Loucy (cell line): ENCODE measurements around the gene DHRS11.

Experiments
- H2AFZ ChIP-seq: fragments of 200-600 bp; sonication (generic); 2 replicates; pipeline ENCODE4 v1.6.0; 2016; ENCODE audit warnings: antibody characterized with exemption, mild to moderate bottlenecking, low read length, moderate library complexity
- H3F3A ChIP-seq: fragments of 200-600 bp; 2 replicates; pipeline ENCODE4 v1.6.0; 2016; ENCODE audit warnings: antibody characterized with exemption, low read depth, mild to moderate bottlenecking
- H3K27me3 ChIP-seq: fragments of 200-600 bp; sonication (generic); 2 replicates; pipeline ENCODE4 v1.6.1; 2014; ENCODE audit warnings: low read length, mild to moderate bottlenecking; ENCODE audit not compliant: insufficient read depth, poor library complexity, severe bottlenecking
- H3K36me3 ChIP-seq: fragments of 200-600 bp; sonication (generic); 2 replicates; pipeline ENCODE4 v1.6.1; 2016; ENCODE audit warnings: low read length; ENCODE audit not compliant: insufficient read depth
- H3K4me1 ChIP-seq: fragments of 200-600 bp; sonication (generic); 2 replicates; pipeline ENCODE4 v1.5.1; 2014; ENCODE audit warnings: low read length, mild to moderate bottlenecking; ENCODE audit not compliant: insufficient read depth, poor library complexity, severe bottlenecking
- H3K4me2 ChIP-seq: fragments of 200-600 bp; sonication (generic); 2 replicates; pipeline ENCODE4 v1.6.0; 2014; ENCODE audit warnings: antibody characterized with exemption, low read length, low read depth, mild to moderate bottlenecking; ENCODE audit not compliant: poor library complexity, severe bottlenecking
- H3K4me3 ChIP-seq: fragments of 200-600 bp; sonication (generic); 2 replicates; pipeline ENCODE4 v1.5.1; 2014; ENCODE audit warnings: low read length, mild to moderate bottlenecking, mixed read lengths; ENCODE audit not compliant: poor library complexity, severe bottlenecking
- H3K79me2 ChIP-seq: fragments of 200-600 bp; sonication (generic); 2 replicates; pipeline ENCODE4 v1.6.1; 2014; ENCODE audit warnings: low read length; ENCODE audit not compliant: insufficient read depth
- H3K9ac ChIP-seq: fragments of 200-600 bp; sonication (generic); 2 replicates; pipeline ENCODE4 v1.6.0; 2014; ENCODE audit warnings: mild to moderate bottlenecking, low read depth, low read length, moderate library complexity; ENCODE audit not compliant: poor library complexity, severe bottlenecking
- H3K9me2 ChIP-seq: fragments of 200-600 bp; sonication (generic); replicated peaks from 2 replicates; pipeline ENCODE4 v1.6.1; 2016; ENCODE audit warnings: low read depth, low read length, mixed read lengths
- H3K9me3 ChIP-seq: fragments of 200-600 bp; sonication (generic); 2 replicates; pipeline ENCODE4 v1.6.1; 2014; ENCODE audit warnings: mild to moderate bottlenecking, antibody characterized with exemption, low read length, low read depth; ENCODE audit not compliant: insufficient read depth
- H4K20me1 ChIP-seq: fragments of 200-600 bp; sonication (generic); 2 replicates; pipeline ENCODE4 v1.6.0; 2014; ENCODE audit warnings: antibody characterized with exemption, low read length, mild to moderate bottlenecking; ENCODE audit not compliant: insufficient read depth, poor library complexity, severe bottlenecking
- EZH2phosphoT487 ChIP-seq: fragments of 200-600 bp; IDR thresholded peaks from 2 replicates; pipeline ENCODE4 v1.6.1; 2018; ENCODE audit warnings: antibody characterized with exemption, mild to moderate bottlenecking, moderate library complexity, borderline replicate concordance
- TF ChIP-seq, protein P1 (sequence below): fragments of 200-600 bp; sonication (generic); conservative IDR thresholded peaks from 2 replicates; pipeline ENCODE4 v1.5.1; 2014; ENCODE audit warnings: mild to moderate bottlenecking, antibody characterized with exemption, low read length

DHRS11 gene

DNA sequence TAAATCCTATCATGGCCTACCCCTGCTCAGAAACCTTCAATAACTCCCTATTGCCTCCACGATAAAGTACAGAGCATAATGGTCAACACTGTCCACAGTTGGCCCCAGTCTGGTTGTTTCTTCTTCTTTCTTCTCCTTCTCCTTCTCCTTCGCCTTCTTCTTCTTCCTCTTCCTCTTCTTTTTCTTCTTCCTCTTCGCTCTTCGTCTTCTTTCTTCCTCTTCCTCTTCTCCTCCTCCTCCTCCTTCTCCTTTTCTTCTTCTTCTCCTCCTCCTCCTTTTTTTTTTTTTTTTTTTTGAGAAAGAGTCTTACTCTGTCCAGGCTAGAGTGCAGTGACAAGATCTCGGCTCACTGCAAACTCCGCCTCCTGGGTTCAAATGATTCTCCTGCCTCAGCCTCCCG, 33.5 kb downstream of the DHRS11 start:
- H3K4me3 ChIP-seq: no peak overlapping the region
- no peak overlapping the region for H2AFZ ChIP-seq
- no peaks in the 10 kb centered on the region for H3K9me3 ChIP-seq
- no peaks in the 10 kb centered on the region for H4K20me1 ChIP-seq
- H3K9ac ChIP-seq: no peak overlapping the region
- H3K4me1 ChIP-seq: no peaks in the 10 kb centered on the region
- no peaks in the 10 kb centered on the region for H3F3A ChIP-seq
- TF ChIP-seq, protein P1, sequence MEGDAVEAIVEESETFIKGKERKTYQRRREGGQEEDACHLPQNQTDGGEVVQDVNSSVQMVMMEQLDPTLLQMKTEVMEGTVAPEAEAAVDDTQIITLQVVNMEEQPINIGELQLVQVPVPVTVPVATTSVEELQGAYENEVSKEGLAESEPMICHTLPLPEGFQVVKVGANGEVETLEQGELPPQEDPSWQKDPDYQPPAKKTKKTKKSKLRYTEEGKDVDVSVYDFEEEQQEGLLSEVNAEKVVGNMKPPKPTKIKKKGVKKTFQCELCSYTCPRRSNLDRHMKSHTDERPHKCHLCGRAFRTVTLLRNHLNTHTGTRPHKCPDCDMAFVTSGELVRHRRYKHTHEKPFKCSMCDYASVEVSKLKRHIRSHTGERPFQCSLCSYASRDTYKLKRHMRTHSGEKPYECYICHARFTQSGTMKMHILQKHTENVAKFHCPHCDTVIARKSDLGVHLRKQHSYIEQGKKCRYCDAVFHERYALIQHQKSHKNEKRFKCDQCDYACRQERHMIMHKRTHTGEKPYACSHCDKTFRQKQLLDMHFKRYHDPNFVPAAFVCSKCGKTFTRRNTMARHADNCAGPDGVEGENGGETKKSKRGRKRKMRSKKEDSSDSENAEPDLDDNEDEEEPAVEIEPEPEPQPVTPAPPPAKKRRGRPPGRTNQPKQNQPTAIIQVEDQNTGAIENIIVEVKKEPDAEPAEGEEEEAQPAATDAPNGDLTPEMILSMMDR: no peak
- TF ChIP-seq EZH2phosphoT487: no peak
- H3K4me2 ChIP-seq: no peak overlapping the region
- no peaks in the 10 kb centered on the region for H3K27me3 ChIP-seq
- no peaks in the 10 kb centered on the region for H3K9me2 ChIP-seq
- H3K79me2 ChIP-seq: no peaks in the 10 kb centered on the region
- no peaks in the 10 kb centered on the region for H3K36me3 ChIP-seq

DNA sequence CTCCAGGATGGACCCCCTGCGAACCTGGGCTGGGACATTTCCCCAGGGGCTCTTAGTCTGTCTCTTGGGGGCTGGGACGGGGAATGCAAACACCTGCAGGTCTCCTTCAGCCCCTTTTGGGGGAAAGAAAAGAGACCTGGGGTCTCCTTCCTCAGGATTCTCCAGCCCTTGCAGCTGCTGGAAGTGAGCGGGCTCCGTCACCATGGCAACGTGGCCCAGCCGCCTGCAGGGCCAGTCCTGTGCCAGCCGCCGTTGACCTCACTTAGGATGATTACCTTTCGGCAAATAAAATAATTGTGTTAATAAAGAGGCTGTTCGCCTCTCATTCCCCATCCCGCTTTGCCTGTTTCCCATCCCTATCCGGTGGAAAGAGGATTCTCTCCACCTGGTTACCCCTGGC, 35.4 kb downstream of the DHRS11 start:
- Histone ChIP-seq H3K9me3 (no peaks in the 10 kb centered on the region), H3K4me1 (no peaks in the 10 kb centered on the region), H4K20me1 (no peaks in the 10 kb centered on the region), H3K4me3 (no peak overlapping the region), H2AFZ (no peak overlapping the region), H3K9me2 (no peaks in the 10 kb centered on the region), H3K36me3 (no peaks in the 10 kb centered on the region), H3F3A (no peaks in the 10 kb centered on the region), H3K27me3 (no peaks in the 10 kb centered on the region), H3K4me2 (no peak overlapping the region), H3K9ac (no peak overlapping the region), H3K79me2 (no peaks in the 10 kb centered on the region)
- no peak for TF ChIP-seq EZH2phosphoT487
- TF ChIP-seq, protein P1: no peak

DNA sequence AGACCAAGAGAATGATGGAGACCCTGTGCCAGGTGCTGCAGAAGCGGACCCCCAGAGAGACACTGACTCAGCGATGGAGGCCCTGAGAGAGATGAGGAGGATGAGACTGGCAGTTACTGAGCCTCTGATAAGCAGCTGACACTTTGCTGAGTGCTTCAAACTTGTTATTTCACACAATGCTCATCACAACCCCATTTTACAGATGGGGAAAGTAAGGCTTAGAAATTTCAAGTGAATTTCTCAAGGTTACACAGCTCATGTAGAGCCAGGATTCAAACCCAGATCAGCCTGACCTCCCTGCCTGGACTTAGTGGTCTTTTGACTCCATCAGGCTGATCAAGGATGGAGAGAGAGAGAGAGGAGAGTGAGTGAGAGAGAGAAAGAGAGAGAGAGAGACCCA, 36.9 kb downstream of the DHRS11 start:
- no peaks in the 10 kb centered on the region for H3K9me2 ChIP-seq
- H3K27me3 ChIP-seq: no peaks in the 10 kb centered on the region
- H3K4me1 ChIP-seq: no peaks in the 10 kb centered on the region
- no peak overlapping the region for H2AFZ ChIP-seq
- H3K9me3 ChIP-seq: no peaks in the 10 kb centered on the region
- no peak overlapping the region for H3K4me3 ChIP-seq
- no peak overlapping the region for H3K9ac ChIP-seq
- no peaks in the 10 kb centered on the region for H4K20me1 ChIP-seq
- no peaks in the 10 kb centered on the region for H3K79me2 ChIP-seq
- no peak overlapping the region for H3K4me2 ChIP-seq
- no peaks in the 10 kb centered on the region for H3K36me3 ChIP-seq
- no peaks in the 10 kb centered on the region for H3F3A ChIP-seq
- TF ChIP-seq, protein P1: no peak
- TF ChIP-seq EZH2phosphoT487: no peak
